ENCODE results near the gene SPRR2F.
"Not testable (repeated sequence)": the region's sequence is repeated elsewhere in the genome, so short reads cannot be mapped to it uniquely, and the experiment has no call there.

DNA sequence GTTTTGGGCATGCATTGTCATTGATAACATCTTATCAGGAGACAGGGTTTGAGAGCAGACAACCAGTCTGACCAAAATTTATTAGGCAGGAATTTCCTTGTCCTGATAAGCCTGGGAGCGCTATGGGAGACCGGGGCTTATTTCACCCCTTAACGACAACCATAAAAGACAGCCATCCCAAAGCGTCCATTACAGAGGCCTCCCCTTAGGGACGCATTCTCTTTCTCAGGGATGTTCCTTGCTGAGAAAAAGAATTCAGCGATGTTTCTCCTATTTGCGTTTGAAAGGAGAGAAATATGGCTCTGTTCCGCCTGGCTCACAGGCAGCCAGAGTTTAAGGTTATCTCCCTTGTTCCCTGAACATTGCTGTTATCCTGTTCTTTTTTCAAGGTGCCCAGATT lies 10.5 kb upstream of the SPRR2F start:
- TF ChIP-seq, protein P1, sequence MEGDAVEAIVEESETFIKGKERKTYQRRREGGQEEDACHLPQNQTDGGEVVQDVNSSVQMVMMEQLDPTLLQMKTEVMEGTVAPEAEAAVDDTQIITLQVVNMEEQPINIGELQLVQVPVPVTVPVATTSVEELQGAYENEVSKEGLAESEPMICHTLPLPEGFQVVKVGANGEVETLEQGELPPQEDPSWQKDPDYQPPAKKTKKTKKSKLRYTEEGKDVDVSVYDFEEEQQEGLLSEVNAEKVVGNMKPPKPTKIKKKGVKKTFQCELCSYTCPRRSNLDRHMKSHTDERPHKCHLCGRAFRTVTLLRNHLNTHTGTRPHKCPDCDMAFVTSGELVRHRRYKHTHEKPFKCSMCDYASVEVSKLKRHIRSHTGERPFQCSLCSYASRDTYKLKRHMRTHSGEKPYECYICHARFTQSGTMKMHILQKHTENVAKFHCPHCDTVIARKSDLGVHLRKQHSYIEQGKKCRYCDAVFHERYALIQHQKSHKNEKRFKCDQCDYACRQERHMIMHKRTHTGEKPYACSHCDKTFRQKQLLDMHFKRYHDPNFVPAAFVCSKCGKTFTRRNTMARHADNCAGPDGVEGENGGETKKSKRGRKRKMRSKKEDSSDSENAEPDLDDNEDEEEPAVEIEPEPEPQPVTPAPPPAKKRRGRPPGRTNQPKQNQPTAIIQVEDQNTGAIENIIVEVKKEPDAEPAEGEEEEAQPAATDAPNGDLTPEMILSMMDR (IDR thresholded peaks at IDR 0.05) = not testable (repeated sequence)
- not testable (repeated sequence) for TF ChIP-seq POLR2A (IDR thresholded peaks at IDR 0.05)

All from heart left ventricle (tissue), 13 donors.